Suprapubic skin (tissue), 4 donors: Measurements from ENCODE around the gene EFEMP1. TPM values are rescaled to one million over a fixed set of nuclear protein-coding genes. Genes with fewer than 3 reads are reported as not detected.

ENCODE experiments used
- DNase-seq, 2 donors: peaks; one replicate each; pipeline ENCODE4 v3.0.0-alpha.2; 2019; ENCODE audit warnings: low spot score in 2 of 2
- H3K27ac ChIP-seq: fragments of 200-600 bp; sonication (generic); one replicate; pipeline ENCODE4 v1.5.1; 2019
- H3K27me3 ChIP-seq: fragments of 200-600 bp; sonication (generic); one replicate; pipeline ENCODE4 v1.5.1; 2019
- H3K36me3 ChIP-seq: fragments of 200-600 bp; sonication (generic); one replicate; pipeline ENCODE4 v1.5.1; 2019
- H3K4me1 ChIP-seq: fragments of 200-600 bp; sonication (generic); one replicate; pipeline ENCODE4 v1.5.1; 2019
- H3K4me3 ChIP-seq: fragments of 200-600 bp; sonication (generic); one replicate; pipeline ENCODE4 v1.5.1; 2019; ENCODE audit warnings: mild to moderate bottlenecking
- H3K9me3 ChIP-seq: fragments of 200-600 bp; sonication (generic); one replicate; pipeline ENCODE4 v1.5.1; 2019
- CTCF ChIP-seq, 2 donors: fragments of 200-600 bp in 1 of 2; fragments of 450-650 bp in 1 of 2; sonication (generic) in 1 of 2; IDR thresholded peaks; one replicate each; pipeline ENCODE4 v1.5.1; 2016 to 2019; ENCODE audit warnings: antibody characterized with exemption in 2 of 2, mild to moderate bottlenecking in 1 of 2, moderate library complexity in 1 of 2
- EP300 ChIP-seq: sonication (generic); formaldehyde crosslinking; IDR thresholded peaks from one replicate; pipeline ENCODE4 v1.6.1; 2017; ENCODE audit warnings: antibody characterized with exemption
- POLR2A ChIP-seq, 2 donors: fragments of 450-650 bp; IDR thresholded peaks; one replicate each; pipeline ENCODE4 v1.6.1; 2017; ENCODE audit warnings: antibody characterized with exemption in 2 of 2, mild to moderate bottlenecking in 2 of 2, moderate library complexity in 2 of 2
- POLR2AphosphoS5 ChIP-seq, 3 donors: sonication (generic); formaldehyde crosslinking; IDR thresholded peaks; one replicate each; pipeline ENCODE4 v1.6.1; 2017; ENCODE audit warnings: antibody characterized with exemption in 3 of 3
- WGBS: methylation state at CpG from one replicate; pipeline ENCODE4 v1.1.5; 2018; 5-methylcytosine and 5-hydroxymethylcytosine counted together
- total RNA-seq, 4 donors: library from RNA; depleted of rRNA; stranded (reverse); fragments of >200 nt; gene quantifications; one replicate each; pipeline ENCODE4 v1.1.0, GENCODE V29; 2016

EFEMP1 gene
- total RNA-seq, 4 donors from 2014 or later, result 93.1 to 145 (median 137) TPM

DNA sequence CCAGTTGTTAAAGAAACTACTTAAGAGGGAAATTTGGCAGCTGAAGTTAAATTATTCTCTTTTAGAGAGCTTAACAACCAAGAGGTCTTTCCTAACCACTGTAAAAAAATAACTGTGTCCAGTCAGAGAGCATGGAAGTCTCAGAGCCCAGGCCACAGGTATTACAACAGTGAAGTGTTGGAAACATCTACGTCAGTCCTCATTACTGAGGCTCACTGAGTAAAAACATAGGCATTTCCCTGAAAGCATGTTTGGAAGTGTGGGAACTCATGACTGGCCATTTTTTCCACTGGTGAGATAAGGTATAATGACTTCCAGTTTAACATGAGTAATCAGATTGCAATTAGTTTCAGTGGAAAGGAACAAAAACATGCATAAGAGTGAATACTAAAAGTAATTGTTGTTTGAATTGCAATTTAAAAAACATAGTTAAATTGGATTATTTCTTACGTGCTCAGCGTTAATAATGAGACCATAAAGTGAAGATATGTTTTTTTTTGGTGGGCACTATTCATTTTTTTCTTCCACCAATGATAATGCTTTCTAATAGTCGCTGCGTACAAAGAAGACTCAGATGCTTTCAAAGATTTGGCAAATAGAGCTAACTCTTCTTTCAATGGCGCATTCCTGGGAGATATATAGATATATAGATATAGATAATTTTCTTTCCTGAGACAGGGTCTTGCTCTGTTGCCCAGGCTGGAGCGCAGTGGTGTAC, 60.8 kb downstream of the EFEMP1 start:
- Histone ChIP-seq H3K9me3 (no peaks in the 10 kb centered on the region), H3K27me3 (no peaks in the 10 kb centered on the region), H3K4me3 (no peak overlapping the region), H3K4me1 (peaks cover 14% of the 10 kb centered on the region), H3K27ac (peak overlapping the region; percentile 67), H3K36me3 (no peaks in the 10 kb centered on the region)
- peak in 1 of 3 donors; percentile 67 for TF ChIP-seq POLR2AphosphoS5 (IDR thresholded peaks at IDR 0.05)
- TF ChIP-seq POLR2A (IDR thresholded peaks at IDR 0.05), result no peak
- TF ChIP-seq CTCF (IDR thresholded peaks at IDR 0.05), result no peak
- 84% methylated on average over 7 of the region's 7 CpGs for WGBS
- DNase-seq, result peak in 1 of 2 donors; percentile 68

DNA sequence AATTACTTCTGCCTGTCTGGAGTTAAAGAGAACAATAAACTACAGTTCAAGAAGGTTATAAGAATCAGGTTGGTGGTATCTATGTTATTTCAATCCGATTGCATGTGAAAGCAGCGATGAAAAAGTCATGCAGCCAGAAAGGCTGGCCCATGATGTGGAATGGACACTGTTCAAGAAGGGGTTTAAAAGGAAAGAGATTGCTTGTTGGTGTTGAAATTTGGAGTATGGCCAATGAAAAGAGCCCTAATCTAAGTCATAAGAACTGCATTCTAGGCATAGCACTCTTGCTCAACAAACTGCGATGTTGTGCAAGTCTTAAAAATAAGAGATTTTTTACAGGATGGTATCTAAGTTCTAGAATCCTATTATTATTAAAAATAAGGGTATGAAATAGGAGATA, 61.3 kb downstream of the EFEMP1 start:
- Histone ChIP-seq H3K36me3 (no peaks in the 10 kb centered on the region), H3K4me1 (peaks cover 14% of the 10 kb centered on the region), H3K27me3 (no peaks in the 10 kb centered on the region), H3K9me3 (no peaks in the 10 kb centered on the region), H3K27ac (peak overlapping the region; percentile 67), H3K4me3 (no peak overlapping the region)
- WGBS, result 52% methylated on average over 3 of the region's 3 CpGs
- TF ChIP-seq CTCF (IDR thresholded peaks at IDR 0.05), result no peak
- peak in 2 of 3 donors; percentile 37 to 67 for TF ChIP-seq POLR2AphosphoS5 (IDR thresholded peaks at IDR 0.05)
- DNase-seq, result no peak

GRCh38 chr2:55861733-55862132, 61.8 kb downstream of the EFEMP1 start:
- no peaks in the 10 kb centered on the region for H3K9me3 ChIP-seq
- no peak overlapping the region for H3K4me3 ChIP-seq
- no peak for DNase-seq
- 89% methylated on average over 6 of the region's 6 CpGs for WGBS
- no peaks in the 10 kb centered on the region for H3K36me3 ChIP-seq
- no peaks in the 10 kb centered on the region for H3K27me3 ChIP-seq
- TF ChIP-seq POLR2AphosphoS5 (IDR thresholded peaks at IDR 0.05) (no peak), CTCF (IDR thresholded peaks at IDR 0.05) (no peak), POLR2A (IDR thresholded peaks at IDR 0.05) (no peak), EP300 (no peak)
- H3K27ac ChIP-seq, result peak overlapping the region; percentile 67
- peaks cover 14% of the 10 kb centered on the region for H3K4me1 ChIP-seq

- WGBS, result 84% methylated on average over 2 of the region's 2 CpGs
- DNase-seq, result no peak
- TF ChIP-seq POLR2AphosphoS5 (IDR thresholded peaks at IDR 0.05) (no peak), POLR2A (IDR thresholded peaks at IDR 0.05) (no peak), EP300 (no peak), CTCF (IDR thresholded peaks at IDR 0.05) (no peak)
- Histone ChIP-seq H3K36me3 (no peaks in the 10 kb centered on the region), H3K4me1 (peaks cover 14% of the 10 kb centered on the region), H3K4me3 (no peak overlapping the region), H3K27ac (no peak overlapping the region), H3K9me3 (no peaks in the 10 kb centered on the region), H3K27me3 (no peaks in the 10 kb centered on the region)
These were observed 62.8 kb downstream of the EFEMP1 start for GRCh38 chr2:55860832-55861231.

DNA sequence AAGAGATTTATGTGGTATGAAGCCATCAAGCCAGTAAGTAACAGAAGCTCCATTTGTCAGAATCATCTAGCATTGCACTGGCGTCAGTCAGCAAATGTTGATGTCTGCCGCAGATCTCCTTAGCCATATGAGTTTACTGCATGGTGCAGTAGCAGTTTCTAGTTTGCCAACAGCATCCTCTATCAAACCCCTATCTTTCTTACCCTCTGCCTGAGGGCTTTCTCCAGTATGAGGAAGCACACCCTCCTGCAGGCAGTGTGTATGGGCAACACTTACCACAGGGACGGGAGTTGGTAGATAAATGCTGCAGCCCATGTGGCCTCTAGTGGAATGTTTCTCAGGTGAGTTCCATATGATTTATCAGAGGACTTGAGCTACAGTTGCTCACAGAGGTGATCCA, 63.7 kb downstream of the EFEMP1 start:
- DNase-seq, result no peak
- Histone ChIP-seq H3K36me3 (no peaks in the 10 kb centered on the region), H3K4me3 (no peak overlapping the region), H3K9me3 (no peaks in the 10 kb centered on the region), H3K27ac (no peak overlapping the region), H3K27me3 (no peaks in the 10 kb centered on the region), H3K4me1 (peaks cover 14% of the 10 kb centered on the region)
- TF ChIP-seq POLR2AphosphoS5 (IDR thresholded peaks at IDR 0.05) (no peak), EP300 (no peak), POLR2A (IDR thresholded peaks at IDR 0.05) (no peak), CTCF (IDR thresholded peaks at IDR 0.05) (no peak)
- 84% methylated on average over 3 of the region's 3 CpGs for WGBS
